Calu3 (cell line): ENCODE measurements around the gene PAM16. TPM values are rescaled to one million over a fixed set of nuclear protein-coding genes. Genes with fewer than 3 reads are reported as not detected.

Source experiments
- BruUV-seq: library from RNA; stranded (reverse); fragments of 400-500 nt; replicated peaks from 2 replicates; lab custom pipeline; 2021; lab: Mats Ljungman, UMichigan
- CTCF ChIA-PET: fragments of 300-600 bp; sonication (Branson Sonifier 250); formaldehyde crosslinking; loops from one replicate; lab custom pipeline; 2022; ENCODE audit warnings: antibody characterized with exemption; lab: Charles Lee
- DNase-seq: peaks from one replicate; pipeline ENCODE4 v3.0.0; 2022
- H3K27ac Mint-ChIP-seq: one replicate; pipeline ENCODE4 v1.8.0; 2022; ENCODE audit warnings: mixed read lengths; ENCODE audit not compliant: unreplicated experiment
- H3K27me3 Mint-ChIP-seq: one replicate; pipeline ENCODE4 v1.8.0; 2022; ENCODE audit warnings: mixed read lengths; ENCODE audit not compliant: unreplicated experiment
- H3K36me3 Mint-ChIP-seq: one replicate; pipeline ENCODE4 v1.8.0; 2022; ENCODE audit warnings: mild to moderate bottlenecking, moderate library complexity, mixed read lengths; ENCODE audit not compliant: insufficient read depth, unreplicated experiment
- H3K4me1 Mint-ChIP-seq: one replicate; pipeline ENCODE4 v1.8.0; 2022; ENCODE audit warnings: mild to moderate bottlenecking, low read depth, mixed read lengths; ENCODE audit not compliant: unreplicated experiment
- H3K4me3 Mint-ChIP-seq: one replicate; pipeline ENCODE4 v1.8.0; 2022; ENCODE audit warnings: mild to moderate bottlenecking, low read depth, moderate library complexity, mixed read lengths; ENCODE audit not compliant: unreplicated experiment
- H3K9me3 Mint-ChIP-seq: one replicate; pipeline ENCODE4 v1.8.0; 2022; ENCODE audit warnings: low read depth, mixed read lengths; ENCODE audit not compliant: unreplicated experiment
- CTCF ChIP-seq: fragments of 200-600 bp; IDR thresholded peaks from one replicate; pipeline ENCODE4 v1.8.0; 2022; ENCODE audit warnings: antibody characterized with exemption; ENCODE audit not compliant: unreplicated experiment
- intact Hi-C: fragments of 100-400 bp; cut with micrococcal nuclease; formaldehyde crosslinking; loops from one replicate; pipeline ENCODE4 v1.10.0; 2022; ENCODE audit not compliant: unreplicated experiment
- total RNA-seq: library from RNA; stranded (reverse); gene quantifications from 2 replicates; pipeline ENCODE4 v1.2.3, GENCODE V29; 2022

The PAM16 gene
- total RNA-seq, 1 experiment from 2014 or later: 72.7 TPM

- H3K4me3 Mint-ChIP-seq: peak overlapping the region; percentile 58
- no peaks in the 10 kb centered on the region for H3K27me3 Mint-ChIP-seq
- peak; percentile 92 for DNase-seq
- peaks cover 12% of the 10 kb centered on the region for H3K36me3 Mint-ChIP-seq
- intact Hi-C loops: no loop called here
- H3K9me3 Mint-ChIP-seq: no peaks in the 10 kb centered on the region
- peaks cover 30% of the 10 kb centered on the region for H3K4me1 Mint-ChIP-seq
- CTCF ChIA-PET: interaction anchor here (0.9 to 1.5 kb wide), 3 partner anchors 8 to 107 kb away, joined by 3 read pairs; no protein-coding TSS in a partner anchor
- TF ChIP-seq CTCF: no peak
- peak overlapping the region; percentile 6 for H3K27ac Mint-ChIP-seq
- BruUV-seq: TSS peak; percentile 76
Measured at GRCh38 chr16:4307215-4308037, 43.7 kb downstream of the PAM16 start.

GRCh38 chr16:4306470-4307214 lies 44.5 kb downstream of the PAM16 start:
- CTCF ChIA-PET: interaction anchor here (1.4 to 1.5 kb wide), 2 partner anchors 16 to 23 kb away, joined by 3 to 4 read pairs; no protein-coding TSS in a partner anchor
- intact Hi-C loops: no loop called here
- Mint-ChIP-seq H3K9me3 (no peaks in the 10 kb centered on the region), H3K36me3 (peaks cover 12% of the 10 kb centered on the region), H3K4me3 (peak overlapping the region; percentile 58), H3K27ac (peak overlapping the region; percentile 6), H3K27me3 (no peaks in the 10 kb centered on the region), H3K4me1 (peaks cover 30% of the 10 kb centered on the region)
- no TSS peak for BruUV-seq
- no peak for DNase-seq
- no peak for TF ChIP-seq CTCF

- H3K27ac Mint-ChIP-seq: peak overlapping the region; percentile 44
- no peak for TF ChIP-seq CTCF
- H3K9me3 Mint-ChIP-seq: no peaks in the 10 kb centered on the region
- peaks cover 29% of the 10 kb centered on the region for H3K4me1 Mint-ChIP-seq
- no peaks in the 10 kb centered on the region for H3K27me3 Mint-ChIP-seq
- intact Hi-C loops: no loop called here
- DNase-seq: no peak
- no peak overlapping the region for H3K4me3 Mint-ChIP-seq
- CTCF ChIA-PET: interaction anchor here (0.7 kb wide), 1 partner anchor 13 kb away, joined by 3 read pairs; no protein-coding TSS in a partner anchor
- no TSS peak for BruUV-seq
- peaks cover 12% of the 10 kb centered on the region for H3K36me3 Mint-ChIP-seq
Measured at GRCh38 chr16:4303973-4304372, 47.1 kb downstream of the PAM16 start.

- Mint-ChIP-seq H3K4me1 (peaks cover 28% of the 10 kb centered on the region), H3K27me3 (no peaks in the 10 kb centered on the region), H3K36me3 (peaks cover 14% of the 10 kb centered on the region), H3K9me3 (no peaks in the 10 kb centered on the region), H3K27ac (no peak overlapping the region), H3K4me3 (no peak overlapping the region)
- CTCF ChIA-PET: interaction anchor here (0.6 to 0.8 kb wide), 3 partner anchors 20 to 302 kb away, joined by 4 to 7 read pairs (median 4); no protein-coding TSS in a partner anchor
- no peak for DNase-seq
- BruUV-seq: no TSS peak
- intact Hi-C loops: no loop called here
- TF ChIP-seq CTCF: no peak
Measured at GRCh38 chr16:4301968-4302367, 49.2 kb downstream of the PAM16 start.
